Measurements from ENCODE around the gene ABCC11. TPM values are rescaled to one million over a fixed set of nuclear protein-coding genes. Genes with fewer than 3 reads are reported as not detected.
A peak's percentile ranks its signal among the peaks of the same experiment; 100 is the strongest.
"Not testable (repeated sequence)": the region's sequence is repeated elsewhere in the genome, so short reads cannot be mapped to it uniquely, and the experiment has no call there.

The ABCC11 gene
- total RNA-seq, 6 donors from 2014 or later, result 0.15 to 0.33 (median 0.21) TPM; not detected in 2

DNA sequence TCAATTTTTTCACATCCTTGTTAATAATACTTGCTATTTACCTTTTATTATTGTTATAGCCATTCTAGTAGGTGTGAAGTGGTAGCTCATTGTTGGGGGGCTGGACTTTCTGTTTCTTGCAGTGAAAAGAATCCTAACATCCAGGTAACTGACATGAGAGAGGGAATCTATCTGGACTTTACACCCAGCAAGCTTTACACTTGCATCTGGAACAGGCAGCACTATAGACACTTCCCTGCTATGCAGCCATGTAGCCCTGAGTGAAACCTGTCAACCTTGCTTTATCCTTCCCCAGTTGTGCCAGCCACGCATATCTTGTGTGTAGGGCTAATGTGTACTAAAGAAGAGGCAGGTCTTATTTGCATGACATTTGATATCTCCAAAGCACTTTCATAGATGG lies 74.7 kb downstream of the ABCC11 start:
- H3K9me3 ChIP-seq, result no peaks in the 10 kb centered on the region
- no peaks in the 10 kb centered on the region for H3K4me1 ChIP-seq
- TF ChIP-seq, protein P1, sequence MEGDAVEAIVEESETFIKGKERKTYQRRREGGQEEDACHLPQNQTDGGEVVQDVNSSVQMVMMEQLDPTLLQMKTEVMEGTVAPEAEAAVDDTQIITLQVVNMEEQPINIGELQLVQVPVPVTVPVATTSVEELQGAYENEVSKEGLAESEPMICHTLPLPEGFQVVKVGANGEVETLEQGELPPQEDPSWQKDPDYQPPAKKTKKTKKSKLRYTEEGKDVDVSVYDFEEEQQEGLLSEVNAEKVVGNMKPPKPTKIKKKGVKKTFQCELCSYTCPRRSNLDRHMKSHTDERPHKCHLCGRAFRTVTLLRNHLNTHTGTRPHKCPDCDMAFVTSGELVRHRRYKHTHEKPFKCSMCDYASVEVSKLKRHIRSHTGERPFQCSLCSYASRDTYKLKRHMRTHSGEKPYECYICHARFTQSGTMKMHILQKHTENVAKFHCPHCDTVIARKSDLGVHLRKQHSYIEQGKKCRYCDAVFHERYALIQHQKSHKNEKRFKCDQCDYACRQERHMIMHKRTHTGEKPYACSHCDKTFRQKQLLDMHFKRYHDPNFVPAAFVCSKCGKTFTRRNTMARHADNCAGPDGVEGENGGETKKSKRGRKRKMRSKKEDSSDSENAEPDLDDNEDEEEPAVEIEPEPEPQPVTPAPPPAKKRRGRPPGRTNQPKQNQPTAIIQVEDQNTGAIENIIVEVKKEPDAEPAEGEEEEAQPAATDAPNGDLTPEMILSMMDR (IDR thresholded peaks at IDR 0.05), result no peak
- ATAC-seq (ENCODE audit: low FRiP score in 2 of 2) (no peak), DNase-seq (no peak)
- no peak overlapping the region for H3K27ac ChIP-seq
- WGBS, 2 donors, result 75% methylated on average over 1 of the region's 1 CpG
- no peak overlapping the region for H3K4me3 ChIP-seq
- no peaks in the 10 kb centered on the region for H3K36me3 ChIP-seq
- no peaks in the 10 kb centered on the region for H3K27me3 ChIP-seq

DNA sequence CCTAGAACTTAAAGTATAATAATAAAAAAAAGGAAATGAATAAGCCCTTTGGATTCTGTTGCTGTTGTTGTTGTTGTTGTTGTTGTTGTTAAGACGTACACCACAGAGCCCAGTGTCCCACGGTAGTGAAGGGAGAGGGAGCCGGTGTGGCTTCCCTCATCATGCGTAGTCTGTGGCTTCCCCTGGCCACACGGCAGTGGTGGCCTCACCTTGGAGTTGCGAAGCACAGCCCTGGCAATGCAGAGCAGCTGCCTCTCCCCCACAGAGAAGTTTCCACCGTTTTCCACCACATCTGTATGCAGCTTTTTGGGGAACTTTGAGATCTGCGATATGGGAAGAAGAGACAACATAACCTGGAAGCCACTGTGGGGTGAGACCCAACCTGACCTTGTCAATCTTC lies 77.4 kb downstream of the ABCC11 start:
- DNase-seq (no peak), ATAC-seq (ENCODE audit: low FRiP score in 2 of 2) (no peak)
- Histone ChIP-seq H3K27me3 (no peaks in the 10 kb centered on the region), H3K27ac (no peak overlapping the region), H3K4me3 (no peak overlapping the region), H3K36me3 (no peaks in the 10 kb centered on the region), H3K4me1 (peaks cover 3 to 7% (median 5%) of the 10 kb centered on the region in 4 donors), H3K9me3 (no peaks in the 10 kb centered on the region)
- TF ChIP-seq POLR2A (IDR thresholded peaks at IDR 0.05), result no peak
- TF ChIP-seq, protein P1 (IDR thresholded peaks at IDR 0.05), result no peak
- no peak for TF ChIP-seq POLR2AphosphoS5 (IDR thresholded peaks at IDR 0.05)
- TF ChIP-seq EP300 (IDR thresholded peaks at IDR 0.05), result no peak
- WGBS, 2 donors, result 77 to 80% methylated on average over 8 of the region's 8 CpGs

DNA sequence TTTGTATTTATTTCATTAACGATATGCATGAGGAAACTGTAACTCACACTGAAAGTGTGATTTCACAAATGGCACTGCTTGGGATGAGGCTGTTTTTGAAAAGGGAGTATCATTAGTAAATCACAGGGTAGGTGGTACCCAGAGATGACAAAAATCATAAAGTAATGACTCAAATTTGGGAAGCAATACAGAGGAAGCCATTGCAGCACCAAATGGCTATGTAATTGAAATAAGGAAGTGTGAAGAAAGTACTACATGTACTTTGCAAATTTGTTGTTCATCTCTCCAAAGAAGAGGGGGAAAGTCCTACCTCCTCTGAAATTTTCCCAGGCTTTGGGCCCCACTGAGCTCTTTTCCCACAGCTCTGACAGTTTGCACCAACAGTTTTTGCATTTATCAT lies 79.3 kb downstream of the ABCC11 start:
- TF ChIP-seq, protein P1 (IDR thresholded peaks at IDR 0.05), result no peak
- TF ChIP-seq POLR2A (IDR thresholded peaks at IDR 0.05), result no peak
- no peak for TF ChIP-seq EP300 (IDR thresholded peaks at IDR 0.05)
- TF ChIP-seq POLR2AphosphoS5 (IDR thresholded peaks at IDR 0.05), result no peak
- no peak for ATAC-seq (ENCODE audit: low FRiP score in 2 of 2)
- no peak for DNase-seq
- Histone ChIP-seq H3K27me3 (no peaks in the 10 kb centered on the region), H3K4me1 (peaks cover 7 to 11% (median 10%) of the 10 kb centered on the region in 4 donors), H3K9me3 (no peaks in the 10 kb centered on the region), H3K36me3 (no peaks in the 10 kb centered on the region), H3K27ac (peak overlapping the region; percentile 7 to 64 (median 49)), H3K4me3 (no peak overlapping the region)
- 64 to 84% methylated on average over 1 of the region's 1 CpG for WGBS, 2 donors

GRCh38 chr16:48166617-48167016 lies 80.7 kb downstream of the ABCC11 start:
- H3K27ac ChIP-seq; H3K36me3 ChIP-seq; DNase-seq; H3K9me3 ChIP-seq; ATAC-seq (ENCODE audit: low FRiP score in 2 of 2); H3K27me3 ChIP-seq; H3K4me3 ChIP-seq: not testable (repeated sequence)
- H3K4me1 ChIP-seq, result peaks cover 7 to 11% (median 10%) of the 10 kb centered on the region in 4 donors
- 93 to 95% methylated on average over 5 of the region's 5 CpGs for whole genome bisulfite sequencing, 2 donors

- TF ChIP-seq EP300 (IDR thresholded peaks at IDR 0.05), result no peak
- TF ChIP-seq POLR2A (IDR thresholded peaks at IDR 0.05), result no peak
- TF ChIP-seq, protein P1 (IDR thresholded peaks at IDR 0.05), result no peak
- no peak for TF ChIP-seq POLR2AphosphoS5 (IDR thresholded peaks at IDR 0.05)
- DNase-seq (no peak), ATAC-seq (ENCODE audit: low FRiP score in 2 of 2) (no peak)
- H3K27ac ChIP-seq, result no peak overlapping the region
- H3K4me3 ChIP-seq, result no peak overlapping the region
- 79 to 83% methylated on average over 4 of the region's 4 CpGs for WGBS, 2 donors
- H3K27me3 ChIP-seq, result no peaks in the 10 kb centered on the region
- H3K9me3 ChIP-seq, result no peaks in the 10 kb centered on the region
- H3K36me3 ChIP-seq, result no peaks in the 10 kb centered on the region
- peaks cover 7 to 11% (median 10%) of the 10 kb centered on the region in 4 donors for H3K4me1 ChIP-seq
Observed at GRCh38 chr16:48165961-48166578, 81.3 kb downstream of the ABCC11 start.
